Neural progenitor cell (in vitro differentiated cells): ENCODE results near the gene SLAMF7. TPM values are rescaled to one million over a fixed set of nuclear protein-coding genes. Genes with fewer than 3 reads are reported as not detected.

Source experiments
- DNase-seq: peaks from one replicate; pipeline ENCODE4 v3.0.0-alpha.2; 2016; ENCODE audit warnings: low spot score
- H2AFZ ChIP-seq: fragments of 200-600 bp; sonication (generic); replicated peaks from 2 replicates; pipeline ENCODE4 v1.6.1; 2016; ENCODE audit warnings: antibody characterized with exemption
- H3F3A ChIP-seq: fragments of 200-600 bp; sonication (generic); 2 replicates; pipeline ENCODE4 v1.6.1; 2016; ENCODE audit warnings: antibody characterized with exemption, low read depth
- H3K27ac ChIP-seq: fragments of 200-600 bp; sonication (generic); 2 replicates; pipeline ENCODE4 v1.5.1; 2016; ENCODE audit warnings: mild to moderate bottlenecking
- H3K27me3 ChIP-seq: fragments of 200-600 bp; sonication (generic); 2 replicates; pipeline ENCODE4 v1.6.1; 2016; ENCODE audit warnings: mild to moderate bottlenecking, moderate library complexity
- H3K36me3 ChIP-seq: fragments of 200-600 bp; sonication (generic); 2 replicates; pipeline ENCODE4 v1.5.1; 2016
- H3K4me1 ChIP-seq: fragments of 200-600 bp; sonication (generic); 2 replicates; pipeline ENCODE4 v1.6.1; 2016; ENCODE audit warnings: mixed run types
- H3K4me2 ChIP-seq: fragments of 200-600 bp; sonication (generic); 2 replicates; pipeline ENCODE4 v1.6.1; 2016
- H3K4me3 ChIP-seq: fragments of 200-600 bp; sonication (generic); 2 replicates; pipeline ENCODE4 v1.5.1; 2016
- H3K79me2 ChIP-seq: fragments of 200-600 bp; sonication (generic); 2 replicates; pipeline ENCODE4 v1.6.1; 2016; ENCODE audit warnings: low read depth
- H3K9ac ChIP-seq: fragments of 200-600 bp; sonication (generic); 2 replicates; pipeline ENCODE4 v1.6.1; 2016
- H3K9me3 ChIP-seq: fragments of 200-600 bp; sonication (generic); 2 replicates; pipeline ENCODE4 v1.5.1; 2016; ENCODE audit warnings: low read depth
- H4K20me1 ChIP-seq: fragments of 200-600 bp; sonication (generic); 2 replicates; pipeline ENCODE4 v1.6.1; 2016; ENCODE audit warnings: low read depth
- H3K27ac Mint-ChIP-seq: 3 replicates; pipeline ENCODE4 v1.8.0; 2021; ENCODE audit warnings: mixed read lengths
- H3K27me3 Mint-ChIP-seq: 2 replicates; pipeline ENCODE4 v1.8.0; 2022; ENCODE audit warnings: low read depth, mild to moderate bottlenecking, inconsistent platforms, moderate library complexity, mixed read lengths; ENCODE audit not compliant: insufficient read depth
- H3K36me3 Mint-ChIP-seq: 3 replicates; pipeline ENCODE4 v1.8.0; 2021; ENCODE audit warnings: mixed read lengths
- H3K4me1 Mint-ChIP-seq: 3 replicates; pipeline ENCODE4 v1.8.0; 2021; ENCODE audit warnings: mixed read lengths
- H3K4me3 Mint-ChIP-seq: 3 replicates; pipeline ENCODE4 v1.8.0; 2021; ENCODE audit warnings: mild to moderate bottlenecking, moderate library complexity, mixed read lengths
- H3K9me3 Mint-ChIP-seq: 3 replicates; pipeline ENCODE4 v1.8.0; 2020; ENCODE audit warnings: mixed read lengths
- CTCF ChIP-seq: fragments of 200-600 bp; sonication (generic); IDR thresholded peaks from 2 replicates; pipeline ENCODE4 v1.5.1; 2017; ENCODE audit warnings: antibody characterized with exemption, mild to moderate bottlenecking
- EZH2 ChIP-seq: fragments of 200-600 bp; sonication (generic); IDR thresholded peaks from 2 replicates; pipeline ENCODE4 v1.6.1; 2017; ENCODE audit warnings: antibody characterized with exemption, mild to moderate bottlenecking, moderate library complexity
- EZH2phosphoT487 ChIP-seq: fragments of 200-600 bp; sonication (generic); IDR thresholded peaks from 2 replicates; pipeline ENCODE4 v1.6.1; 2017; ENCODE audit warnings: antibody characterized with exemption
- total RNA-seq: library from RNA; depleted of rRNA; stranded (reverse); fragments of >200 nt; gene quantifications from 2 replicates; pipeline ENCODE4 v1.2.3, GENCODE V29; 2015; ENCODE audit warnings: low replicate concordance

Gene SLAMF7
- total RNA-seq, 1 donor from 2014 or later, result not detected

GRCh38 chr1:160716013-160716412 is 23.0 kb upstream of the SLAMF7 start:
- Mint-ChIP-seq H3K36me3 (no peaks in the 10 kb centered on the region), H3K27ac (no peak overlapping the region), H3K27me3 (no peaks in the 10 kb centered on the region), H3K9me3 (peaks cover 4% of the 10 kb centered on the region), H3K4me3 (no peak overlapping the region), H3K4me1 (no peaks in the 10 kb centered on the region)
- H3K79me2 ChIP-seq, result no peaks in the 10 kb centered on the region
- no peaks in the 10 kb centered on the region for H4K20me1 ChIP-seq
- H3K9ac ChIP-seq, result no peak overlapping the region
- no peak overlapping the region for H3K27ac ChIP-seq
- no peaks in the 10 kb centered on the region for H3F3A ChIP-seq
- no peak for DNase-seq
- no peak for TF ChIP-seq EZH2
- TF ChIP-seq EZH2phosphoT487, result no peak
- no peak for TF ChIP-seq CTCF
- H3K9me3 ChIP-seq, result no peaks in the 10 kb centered on the region
- no peak overlapping the region for H3K4me2 ChIP-seq
- no peak overlapping the region for H2AFZ ChIP-seq
- no peaks in the 10 kb centered on the region for H3K36me3 ChIP-seq
- no peaks in the 10 kb centered on the region for H3K27me3 ChIP-seq
- H3K4me1 ChIP-seq, result no peaks in the 10 kb centered on the region
- no peak overlapping the region for H3K4me3 ChIP-seq

- Mint-ChIP-seq H3K4me1 (no peaks in the 10 kb centered on the region), H3K4me3 (no peak overlapping the region), H3K27me3 (no peaks in the 10 kb centered on the region), H3K9me3 (peaks cover 4% of the 10 kb centered on the region), H3K27ac (no peak overlapping the region), H3K36me3 (no peaks in the 10 kb centered on the region)
- no peak overlapping the region for H3K27ac ChIP-seq
- H3K4me1 ChIP-seq, result no peaks in the 10 kb centered on the region
- no peaks in the 10 kb centered on the region for H3K79me2 ChIP-seq
- DNase-seq, result no peak
- no peak overlapping the region for H3K4me2 ChIP-seq
- H3K9me3 ChIP-seq, result no peaks in the 10 kb centered on the region
- no peaks in the 10 kb centered on the region for H3K36me3 ChIP-seq
- H2AFZ ChIP-seq, result no peak overlapping the region
- no peak overlapping the region for H3K9ac ChIP-seq
- H3F3A ChIP-seq, result no peaks in the 10 kb centered on the region
- no peaks in the 10 kb centered on the region for H4K20me1 ChIP-seq
- no peak for TF ChIP-seq CTCF
- no peak for TF ChIP-seq EZH2phosphoT487
- no peaks in the 10 kb centered on the region for H3K27me3 ChIP-seq
- H3K4me3 ChIP-seq, result no peak overlapping the region
These were observed 21.7 kb upstream of the SLAMF7 start for GRCh38 chr1:160717306-160717705.

GRCh38 chr1:160718210-160718609 is 20.8 kb upstream of the SLAMF7 start:
- H3K4me1 ChIP-seq, result peaks cover 6% of the 10 kb centered on the region
- H3K9ac ChIP-seq, result no peak overlapping the region
- H3K79me2 ChIP-seq, result no peaks in the 10 kb centered on the region
- H3K36me3 ChIP-seq, result no peaks in the 10 kb centered on the region
- no peaks in the 10 kb centered on the region for H3K27me3 Mint-ChIP-seq
- no peak overlapping the region for H3K27ac ChIP-seq
- H3K4me1 Mint-ChIP-seq, result no peaks in the 10 kb centered on the region
- DNase-seq, result no peak
- TF ChIP-seq CTCF, result no peak
- no peak for TF ChIP-seq EZH2phosphoT487
- TF ChIP-seq EZH2, result no peak
- no peaks in the 10 kb centered on the region for H4K20me1 ChIP-seq
- no peaks in the 10 kb centered on the region for H3K27me3 ChIP-seq
- no peak overlapping the region for H3K27ac Mint-ChIP-seq
- no peak overlapping the region for H3K4me2 ChIP-seq
- peaks cover 4% of the 10 kb centered on the region for H3K9me3 Mint-ChIP-seq
- H3F3A ChIP-seq, result peaks cover 8% of the 10 kb centered on the region
- no peaks in the 10 kb centered on the region for H3K36me3 Mint-ChIP-seq
- H3K9me3 ChIP-seq, result no peaks in the 10 kb centered on the region
- no peak overlapping the region for H2AFZ ChIP-seq
- no peak overlapping the region for H3K4me3 ChIP-seq
- H3K4me3 Mint-ChIP-seq, result no peak overlapping the region
